Gastroesophageal sphincter (tissue), 4 donors: ENCODE data around the gene HSD17B8. TPM values are rescaled to one million over a fixed set of nuclear protein-coding genes. Genes with fewer than 3 reads are reported as not detected.

Source experiments
- ATAC-seq: fragments of 150-250 bp; one replicate; pipeline ENCODE4 v1.9.1; 2016; ENCODE audit warnings: mild to moderate bottlenecking, moderate library complexity
- H3K27ac ChIP-seq, 4 donors: fragments of 200-600 bp; sonication (generic) in 3 of 4; 1 replicate in 3 of 4; 2 replicates in 1 of 4; pipeline ENCODE4 v1.5.1; 2016 to 2019
- H3K27me3 ChIP-seq: fragments of 200-600 bp; sonication (generic); one replicate; pipeline ENCODE4 v1.5.1; 2019
- H3K36me3 ChIP-seq, 2 donors: fragments of 200-600 bp; sonication (generic); one replicate each; pipeline ENCODE4 v1.5.1; 2019; ENCODE audit warnings: control low read depth in 1 of 2
- H3K4me1 ChIP-seq, 3 donors: fragments of 200-600 bp; sonication (generic); 1 replicate in 2 of 3; 2 replicates in 1 of 3; pipeline ENCODE4 v1.5.1; 2016 to 2019; ENCODE audit warnings: control low read depth in 2 of 3
- H3K4me3 ChIP-seq, 2 donors: fragments of 200-600 bp; sonication (generic); one replicate each; pipeline ENCODE4 v1.5.1; 2019; ENCODE audit warnings: mild to moderate bottlenecking in 1 of 2, moderate library complexity in 1 of 2
- H3K9me3 ChIP-seq, 3 donors: fragments of 200-600 bp; sonication (generic); one replicate each; pipeline ENCODE4 v1.5.1; 2017 to 2019; ENCODE audit warnings: control low read depth in 2 of 3
- EP300 ChIP-seq: sonication (generic); formaldehyde crosslinking; IDR thresholded peaks from one replicate; pipeline ENCODE4 v1.6.1; 2017; ENCODE audit warnings: antibody characterized with exemption, mild to moderate bottlenecking
- POLR2A ChIP-seq, 2 donors: fragments of 450-650 bp; IDR thresholded peaks; one replicate each; pipeline ENCODE4 v1.6.1; 2017; ENCODE audit warnings: antibody characterized with exemption in 2 of 2, mild to moderate bottlenecking in 2 of 2, moderate library complexity in 1 of 2
- POLR2AphosphoS5 ChIP-seq: sonication (generic); formaldehyde crosslinking; IDR thresholded peaks from one replicate; pipeline ENCODE4 v1.6.1; 2017; ENCODE audit warnings: antibody characterized with exemption
- WGBS, 2 donors: methylation state at CpG; one replicate each; pipeline ENCODE4 v1.1.5; 2018; ENCODE audit warnings: low coverage in 1 of 2; 5-methylcytosine and 5-hydroxymethylcytosine counted together
- total RNA-seq, 4 donors: library from RNA; depleted of rRNA; stranded (reverse); fragments of >200 nt; gene quantifications; one replicate each; pipeline ENCODE4 v1.1.0, GENCODE V29; 2016
- TF ChIP-seq, protein P1 (sequence below), 4 experiments: fragments of 200-600 bp in 2 of 4; fragments of 450-650 bp in 2 of 4; sonication (generic) in 1 of 4; IDR thresholded peaks; one replicate each; pipeline ENCODE4 v1.5.1; 2017 to 2019; ENCODE audit warnings: antibody characterized with exemption in 4 of 4, mild to moderate bottlenecking in 2 of 4, moderate library complexity in 2 of 4

The HSD17B8 gene
- total RNA-seq, 4 donors from 2014 or later = 2.2 to 16.1 (median 12.2) TPM

GRCh38 chr6:33185654-33186187 lies 18.7 kb upstream of the HSD17B8 start:
- Histone ChIP-seq H3K9me3 (no peaks in the 10 kb centered on the region), H3K36me3 (no peaks in the 10 kb centered on the region), H3K27me3 (peaks cover 40% of the 10 kb centered on the region), H3K4me3 (no peak overlapping the region), H3K4me1 (no peaks in the 10 kb centered on the region), H3K27ac (no peak overlapping the region)
- ATAC-seq = no peak
- TF ChIP-seq, protein P1, sequence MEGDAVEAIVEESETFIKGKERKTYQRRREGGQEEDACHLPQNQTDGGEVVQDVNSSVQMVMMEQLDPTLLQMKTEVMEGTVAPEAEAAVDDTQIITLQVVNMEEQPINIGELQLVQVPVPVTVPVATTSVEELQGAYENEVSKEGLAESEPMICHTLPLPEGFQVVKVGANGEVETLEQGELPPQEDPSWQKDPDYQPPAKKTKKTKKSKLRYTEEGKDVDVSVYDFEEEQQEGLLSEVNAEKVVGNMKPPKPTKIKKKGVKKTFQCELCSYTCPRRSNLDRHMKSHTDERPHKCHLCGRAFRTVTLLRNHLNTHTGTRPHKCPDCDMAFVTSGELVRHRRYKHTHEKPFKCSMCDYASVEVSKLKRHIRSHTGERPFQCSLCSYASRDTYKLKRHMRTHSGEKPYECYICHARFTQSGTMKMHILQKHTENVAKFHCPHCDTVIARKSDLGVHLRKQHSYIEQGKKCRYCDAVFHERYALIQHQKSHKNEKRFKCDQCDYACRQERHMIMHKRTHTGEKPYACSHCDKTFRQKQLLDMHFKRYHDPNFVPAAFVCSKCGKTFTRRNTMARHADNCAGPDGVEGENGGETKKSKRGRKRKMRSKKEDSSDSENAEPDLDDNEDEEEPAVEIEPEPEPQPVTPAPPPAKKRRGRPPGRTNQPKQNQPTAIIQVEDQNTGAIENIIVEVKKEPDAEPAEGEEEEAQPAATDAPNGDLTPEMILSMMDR (IDR thresholded peaks at IDR 0.05) = no peak
- TF ChIP-seq POLR2AphosphoS5 (no peak), EP300 (no peak)
- WGBS, 2 donors = 61 to 68% methylated on average over 2 to 4 of the region's 4 CpGs

DNA sequence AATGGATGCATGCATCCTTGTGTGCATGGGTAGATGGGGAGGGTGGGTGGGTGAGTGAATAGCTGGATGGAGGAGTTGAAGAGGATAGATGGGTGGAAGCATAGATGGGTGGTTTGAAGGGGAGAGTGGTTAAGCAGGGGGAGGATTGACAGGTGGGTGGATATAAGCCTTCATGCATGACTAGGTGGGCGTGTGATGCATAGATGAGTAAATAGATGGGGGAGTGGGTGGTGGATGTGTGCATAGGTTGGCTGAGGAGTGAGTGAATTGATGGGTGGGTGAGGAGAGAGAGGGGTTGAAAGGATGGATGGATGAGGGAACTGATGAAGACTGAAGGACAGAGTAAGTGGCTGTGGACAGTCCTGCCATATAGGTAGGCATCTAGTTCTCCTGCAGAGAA lies 16.6 kb upstream of the HSD17B8 start:
- Histone ChIP-seq H3K27me3 (peaks cover 57% of the 10 kb centered on the region), H3K36me3 (no peaks in the 10 kb centered on the region), H3K4me3 (no peak overlapping the region), H3K9me3 (no peaks in the 10 kb centered on the region), H3K4me1 (peaks cover 0 to 11% (median 7%) of the 10 kb centered on the region in 3 donors), H3K27ac (no peak overlapping the region)
- ATAC-seq = no peak
- TF ChIP-seq POLR2AphosphoS5 = no peak
- TF ChIP-seq, protein P1 (IDR thresholded peaks at IDR 0.05) = no peak
- TF ChIP-seq EP300 = no peak
- no peak for TF ChIP-seq POLR2A (IDR thresholded peaks at IDR 0.05)
- 95 to 100% methylated on average over 1 of the region's 1 CpG for WGBS, 2 donors

DNA sequence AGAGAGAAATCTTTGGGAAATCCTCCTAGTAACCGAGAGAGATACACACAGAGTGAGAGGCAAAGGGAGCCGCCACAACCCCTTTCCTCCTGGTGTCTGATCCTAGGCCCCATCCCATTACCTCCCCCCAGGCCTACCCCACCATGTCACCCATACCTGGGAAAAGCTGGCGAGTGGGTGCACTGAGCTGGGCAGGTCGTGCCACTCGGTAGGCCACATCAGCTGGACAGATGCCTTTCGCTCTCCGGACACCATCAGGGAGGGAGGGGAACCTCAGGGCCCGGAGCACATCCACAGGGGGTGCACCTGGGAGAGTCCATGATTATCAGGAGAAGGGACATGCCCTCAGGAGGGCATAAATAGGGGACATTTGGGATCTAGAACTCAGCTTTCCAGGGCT lies 15.3 kb upstream of the HSD17B8 start:
- Histone ChIP-seq H3K36me3 (peaks cover 0 to 3% of the 10 kb centered on the region in 2 donors), H3K4me1 (peaks cover 0 to 21% (median 9%) of the 10 kb centered on the region in 3 donors), H3K27ac (no peak overlapping the region), H3K4me3 (no peak overlapping the region), H3K27me3 (peaks cover 57% of the 10 kb centered on the region), H3K9me3 (no peaks in the 10 kb centered on the region)
- TF ChIP-seq POLR2A (IDR thresholded peaks at IDR 0.05) (no peak), EP300 (no peak), POLR2AphosphoS5 (no peak)
- TF ChIP-seq, protein P1 (IDR thresholded peaks at IDR 0.05) = no peak
- ATAC-seq = no peak
- 90% methylated on average over 5 of the region's 8 CpGs; no CpG with 5 or more reads in 1 of the 2 donors for WGBS, 2 donors

DNA sequence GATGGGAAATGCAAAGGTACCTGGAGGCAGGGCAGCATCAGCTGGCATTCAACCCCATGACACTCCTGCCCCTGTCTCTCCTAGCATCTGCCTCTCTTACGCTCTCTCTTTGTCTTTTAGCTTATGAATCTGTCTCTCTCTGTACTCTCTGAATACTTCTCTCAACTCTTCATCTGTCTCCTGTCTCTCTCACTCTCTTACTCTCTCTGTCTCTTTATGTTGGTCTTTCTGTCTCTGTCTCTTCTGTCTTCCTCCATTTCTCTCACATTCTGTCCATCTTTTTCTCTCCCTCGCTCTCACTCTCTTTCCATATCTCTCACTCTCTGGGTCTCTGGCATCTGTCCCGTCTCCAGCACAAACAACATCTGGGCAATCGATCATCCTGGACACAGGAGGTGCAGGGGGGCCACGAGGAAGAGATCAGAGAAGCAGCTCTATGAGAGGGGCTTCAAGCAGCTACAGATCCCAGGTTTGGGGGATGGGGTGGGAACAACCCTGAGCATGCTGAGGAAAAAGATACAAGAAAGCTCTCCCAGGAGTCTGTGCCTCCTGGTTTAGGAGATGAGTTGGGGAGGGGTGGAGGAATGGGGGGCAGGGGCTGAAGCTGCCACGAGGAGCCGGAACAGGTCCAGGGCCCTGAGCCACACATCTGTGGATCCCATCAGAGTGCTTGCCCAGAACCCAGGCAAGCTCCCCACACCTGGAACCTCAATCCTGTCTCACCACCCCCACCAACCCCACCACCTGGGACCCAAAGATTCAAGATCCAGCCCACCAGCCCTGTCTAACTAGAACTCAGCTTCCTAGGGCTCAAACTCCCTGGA lies 14.6 kb upstream of the HSD17B8 start:
- Histone ChIP-seq H3K9me3 (no peaks in the 10 kb centered on the region), H3K36me3 (peaks cover 0 to 10% of the 10 kb centered on the region in 2 donors), H3K27me3 (peaks cover 51% of the 10 kb centered on the region), H3K4me1 (peaks cover 0 to 21% (median 9%) of the 10 kb centered on the region in 3 donors), H3K27ac (no peak overlapping the region), H3K4me3 (no peak overlapping the region)
- 37 to 100% methylated on average over 1 to 4 of the region's 7 CpGs for WGBS, 2 donors
- no peak for ATAC-seq
- TF ChIP-seq POLR2AphosphoS5 (no peak), EP300 (no peak), POLR2A (IDR thresholded peaks at IDR 0.05) (no peak)
- TF ChIP-seq, protein P1 (IDR thresholded peaks at IDR 0.05) = no peak
